Activated CD8-positive, alpha-beta T cell treated with anti-CD3 and anti-CD28 coated beads, Interleukin-2, amount 10 ng/mL, durations not matched to agents 7 days and 5 days (primary cell): ENCODE measurements around the gene MMP3. TPM values are rescaled to one million over a fixed set of nuclear protein-coding genes. Genes with fewer than 3 reads are reported as not detected.

Experiments
- ATAC-seq: fragments of 150-1000 bp; cut with Tn5 transposase; one replicate; pipeline ENCODE4 v1.10.0; 2021; ENCODE audit warnings: moderate library complexity
- CTCF ChIA-PET: fragments of 350-600 bp; sonication (Branson Sonifier 250); formaldehyde crosslinking; loops from one replicate; lab custom pipeline; 2021; ENCODE audit warnings: antibody characterized with exemption; lab: Charles Lee
- POLR2A ChIA-PET: fragments of 350-600 bp; sonication (Branson Sonifier 250); formaldehyde crosslinking; loops from one replicate; lab custom pipeline; 2021; ENCODE audit warnings: antibody characterized with exemption; lab: Charles Lee
- DNase-seq: peaks from one replicate; pipeline ENCODE4 v3.0.0-alpha.2; 2020
- H3K27ac Mint-ChIP-seq: one replicate; pipeline ENCODE4 v1.8.0; 2021; ENCODE audit warnings: mild to moderate bottlenecking, mixed read lengths
- H3K27me3 Mint-ChIP-seq: one replicate; pipeline ENCODE4 v1.8.0; 2021; ENCODE audit warnings: low read depth, mixed read lengths
- H3K36me3 Mint-ChIP-seq: one replicate; pipeline ENCODE4 v1.8.0; 2021; ENCODE audit warnings: low read depth, mixed read lengths
- H3K4me1 Mint-ChIP-seq: one replicate; pipeline ENCODE4 v1.8.0; 2021; ENCODE audit warnings: low read depth, mixed read lengths
- H3K4me3 Mint-ChIP-seq: one replicate; pipeline ENCODE4 v1.8.0; 2021; ENCODE audit warnings: mild to moderate bottlenecking, mixed read lengths
- H3K9me3 Mint-ChIP-seq: one replicate; pipeline ENCODE4 v1.8.0; 2022; ENCODE audit warnings: mixed read lengths; ENCODE audit not compliant: insufficient read depth
- total RNA-seq, 2 experiments: library from RNA; stranded (reverse); gene quantifications; one replicate each; pipeline ENCODE4 v1.2.3, GENCODE V29; 2021

MMP3 gene
- total RNA-seq, 2 experiments from 2014 or later: not detected

- Mint-ChIP-seq H3K36me3 (no peaks in the 10 kb centered on the region), H3K27ac (no peak overlapping the region), H3K4me3 (no peak overlapping the region), H3K4me1 (no peaks in the 10 kb centered on the region), H3K27me3 (peaks cover 2% of the 10 kb centered on the region), H3K9me3 (no peaks in the 10 kb centered on the region)
- DNase-seq (no peak), ATAC-seq (no peak)
- CTCF ChIA-PET: no interaction called here
- POLR2A ChIA-PET: no interaction called here
These were observed 42.6 kb downstream of the MMP3 start for GRCh38 chr11:102800767-102801166.

- Mint-ChIP-seq H3K9me3 (no peaks in the 10 kb centered on the region), H3K27me3 (peaks cover 2% of the 10 kb centered on the region), H3K36me3 (no peaks in the 10 kb centered on the region), H3K27ac (no peak overlapping the region), H3K4me3 (no peak overlapping the region), H3K4me1 (no peaks in the 10 kb centered on the region)
- ATAC-seq (no peak), DNase-seq (no peak)
- ChIA-PET CTCF (no interaction called here), POLR2A (no interaction called here)
These were observed 43.6 kb downstream of the MMP3 start for GRCh38 chr11:102799681-102800340.

GRCh38 chr11:102798012-102798746, 45.2 kb downstream of the MMP3 start, which contains the start of gene MMP1:
Gene MMP1, minus strand, starts transcription at chr11:102798160. Its CDS starts 68 bp downstream, at chr11:102798092.
- ATAC-seq: no peak
- DNase-seq: no peak
- no peaks in the 10 kb centered on the region for H3K27me3 Mint-ChIP-seq
- no peak within 1 kb of the TSS for H3K27ac Mint-ChIP-seq
- H3K4me3 Mint-ChIP-seq: no peak within 1 kb of the TSS
- H3K36me3 Mint-ChIP-seq: no peaks in the 10 kb centered on the region
- POLR2A ChIA-PET: no interaction called here
- no peaks in the 10 kb centered on the region for H3K4me1 Mint-ChIP-seq
- no peaks in the 10 kb centered on the region for H3K9me3 Mint-ChIP-seq
- CTCF ChIA-PET: no interaction called here

GRCh38 chr11:102794382-102794781, 49.0 kb downstream of the MMP3 start:
- CTCF ChIA-PET: interaction anchor here (0.7 to 1.5 kb wide), 3 partner anchors 10 to 147 kb away, joined by 3 to 4 read pairs (median 4); no protein-coding TSS in a partner anchor
- DNase-seq (peak; percentile 29), ATAC-seq (peak; percentile 42)
- Mint-ChIP-seq H3K27ac (no peak overlapping the region), H3K9me3 (no peaks in the 10 kb centered on the region), H3K27me3 (no peaks in the 10 kb centered on the region), H3K4me3 (no peak overlapping the region), H3K4me1 (no peaks in the 10 kb centered on the region), H3K36me3 (no peaks in the 10 kb centered on the region)
- POLR2A ChIA-PET: no interaction called here

GRCh38 chr11:102793677-102794290, 49.6 kb downstream of the MMP3 start:
- DNase-seq (no peak), ATAC-seq (no peak)
- Mint-ChIP-seq H3K4me3 (no peak overlapping the region), H3K27me3 (no peaks in the 10 kb centered on the region), H3K27ac (no peak overlapping the region), H3K4me1 (no peaks in the 10 kb centered on the region), H3K9me3 (no peaks in the 10 kb centered on the region), H3K36me3 (no peaks in the 10 kb centered on the region)
- ChIA-PET POLR2A (no interaction called here), CTCF (interaction anchor here (1.4 kb wide), 1 partner anchor 147 kb away, joined by 3 read pairs; no protein-coding TSS in a partner anchor)

GRCh38 chr11:102792604-102793003, 50.8 kb downstream of the MMP3 start:
- Mint-ChIP-seq H3K27me3 (no peaks in the 10 kb centered on the region), H3K36me3 (no peaks in the 10 kb centered on the region), H3K9me3 (no peaks in the 10 kb centered on the region), H3K4me3 (no peak overlapping the region), H3K4me1 (no peaks in the 10 kb centered on the region), H3K27ac (no peak overlapping the region)
- CTCF ChIA-PET: interaction anchor here (1.4 kb wide), 1 partner anchor 149 kb away, joined by 3 read pairs; no protein-coding TSS in a partner anchor
- POLR2A ChIA-PET: no interaction called here
- ATAC-seq (no peak), DNase-seq (no peak)

- POLR2A ChIA-PET: no interaction called here
- CTCF ChIA-PET: no interaction called here
- Mint-ChIP-seq H3K36me3 (no peaks in the 10 kb centered on the region), H3K4me1 (no peaks in the 10 kb centered on the region), H3K9me3 (no peaks in the 10 kb centered on the region), H3K27me3 (no peaks in the 10 kb centered on the region), H3K4me3 (no peak overlapping the region), H3K27ac (no peak overlapping the region)
- DNase-seq: no peak
- no peak for ATAC-seq
These were observed 52.0 kb downstream of the MMP3 start for GRCh38 chr11:102791271-102792036.

GRCh38 chr11:102788334-102788995, 54.9 kb downstream of the MMP3 start:
- POLR2A ChIA-PET: no interaction called here

More at GRCh38 chr11:102788334-102788995, 54.9 kb downstream of the MMP3 start:
- DNase-seq (no peak), ATAC-seq (no peak)
- Mint-ChIP-seq H3K27ac (no peak overlapping the region), H3K36me3 (no peaks in the 10 kb centered on the region), H3K4me1 (no peaks in the 10 kb centered on the region), H3K4me3 (no peak overlapping the region), H3K27me3 (no peaks in the 10 kb centered on the region), H3K9me3 (no peaks in the 10 kb centered on the region)
- CTCF ChIA-PET: no interaction called here

Other genes with a start within 250 kb of the MMP3 start
- gene MMP20, start 218.3 kb downstream of the MMP3 start, total RNA-seq: not detected
- gene MMP27, start 137.8 kb downstream of the MMP3 start, total RNA-seq: not detected
- gene MMP8, start 118.7 kb downstream of the MMP3 start, total RNA-seq: not detected
- not detected for gene MMP10, start 63.0 kb downstream of the MMP3 start, total RNA-seq
- gene MMP1, start 45.4 kb downstream of the MMP3 start, total RNA-seq: not detected
- not detected for gene MMP12, start 31.4 kb upstream of the MMP3 start, total RNA-seq
- not detected for gene MMP13, start 112.1 kb upstream of the MMP3 start, total RNA-seq
- gene DCUN1D5, start 248.6 kb upstream of the MMP3 start, total RNA-seq: 10 to 100 TPM; 31.3 to 34.0 TPM